ENCODE data around the gene EXO1.

GRCh38 chr1:241799416-241799815 is 48.6 kb upstream of the EXO1 start:
- TF ChIP-seq CTCF (IDR thresholded peaks at IDR 0.05), result no peak
- no peak for TF ChIP-seq POLR2AphosphoS5 (IDR thresholded peaks at IDR 0.05; ENCODE audit: low read depth, low read length)
